A673 (cell line): ENCODE results near the gene CDC6. TPM values are rescaled to one million over a fixed set of nuclear protein-coding genes. Genes with fewer than 3 reads are reported as not detected.

Experiments used
- BruUV-seq: library from RNA; stranded (reverse); fragments of 400-500 nt; replicated peaks from 2 replicates; lab custom pipeline; 2021; lab: Mats Ljungman, UMichigan
- CTCF ChIA-PET: fragments of 300-600 bp; sonication (Branson Sonifier 250); formaldehyde crosslinking; loops from one replicate; lab custom pipeline; 2022; ENCODE audit warnings: antibody characterized with exemption; lab: Charles Lee
- POLR2A ChIA-PET: fragments of 300-600 bp; sonication (Branson Sonifier 250); formaldehyde crosslinking; loops from one replicate; lab custom pipeline; 2022; ENCODE audit warnings: antibody characterized with exemption; ENCODE audit not compliant: low non-redundant PET; lab: Charles Lee
- DNase-seq: peaks from one replicate; pipeline ENCODE4 v3.0.0-alpha.2; 2015; ENCODE audit warnings: low spot score
- H3K27ac ChIP-seq: fragments of 200-600 bp; sonication (generic); 2 replicates; pipeline ENCODE4 v1.5.1; 2016; ENCODE audit warnings: mixed run types, low read depth, mild to moderate bottlenecking, mixed read lengths, antibody characterized with exemption, low read length; ENCODE audit not compliant: poor library complexity, severe bottlenecking
- H3K27me3 ChIP-seq: fragments of 200-600 bp; sonication (generic); replicated peaks from 2 replicates; pipeline ENCODE4 v1.6.1; 2017; ENCODE audit warnings: mixed run types, low read depth, mild to moderate bottlenecking, mixed read lengths, antibody characterized with exemption, low read length; ENCODE audit not compliant: insufficient read depth, poor library complexity
- H3K36me3 ChIP-seq: fragments of 200-600 bp; sonication (generic); 2 replicates; pipeline ENCODE4 v1.6.1; 2016; ENCODE audit warnings: mixed run types, mild to moderate bottlenecking, mixed read lengths, antibody characterized with exemption, low read length; ENCODE audit not compliant: insufficient read depth, poor library complexity, severe bottlenecking
- H3K4me1 ChIP-seq: fragments of 200-600 bp; sonication (generic); 2 replicates; pipeline ENCODE4 v1.6.1; 2017; ENCODE audit warnings: mixed run types, mild to moderate bottlenecking, mixed read lengths, antibody characterized with exemption, low read length; ENCODE audit not compliant: insufficient read depth, poor library complexity, severe bottlenecking
- H3K4me3 ChIP-seq: fragments of 200-600 bp; sonication (generic); 2 replicates; pipeline ENCODE4 v1.5.1; 2016; ENCODE audit warnings: low read depth, mixed run types, mild to moderate bottlenecking, mixed read lengths, low read length; ENCODE audit not compliant: poor library complexity, severe bottlenecking
- H3K9me3 ChIP-seq: fragments of 200-600 bp; sonication (generic); 2 replicates; pipeline ENCODE4 v1.6.1; 2016; ENCODE audit warnings: mixed run types, low read depth, mild to moderate bottlenecking, mixed read lengths, antibody characterized with exemption, low read length; ENCODE audit not compliant: poor library complexity, severe bottlenecking
- EZH2 ChIP-seq: fragments of 200-600 bp; sonication (generic); IDR thresholded peaks from 2 replicates; pipeline ENCODE4 v1.6.1; 2017; ENCODE audit warnings: borderline replicate concordance, low read depth, mild to moderate bottlenecking, mixed read lengths, antibody characterized with exemption, low read length; ENCODE audit not compliant: poor library complexity, severe bottlenecking
- intact Hi-C: fragments of 100-400 bp; cut with micrococcal nuclease; formaldehyde crosslinking; loops from one replicate; pipeline ENCODE4 v1.10.0; 2022; ENCODE audit not compliant: unreplicated experiment
- total RNA-seq: library from RNA; stranded (reverse); gene quantifications from 2 replicates; pipeline ENCODE4 v1.2.3, GENCODE V29; 2021
- TF ChIP-seq, protein P1 (sequence below): fragments of 300-800, 200-600 bp; sonication (generic); conservative IDR thresholded peaks from 2 replicates; pipeline ENCODE4 v1.5.1; 2017; ENCODE audit warnings: low read depth, mild to moderate bottlenecking, antibody characterized with exemption, low read length, moderate library complexity, mixed read lengths

CDC6 gene
- total RNA-seq, 1 experiment from 2014 or later = 85.7 TPM

- BruUV-seq = no TSS peak
- TF ChIP-seq EZH2 = no peak
- TF ChIP-seq, protein P1, sequence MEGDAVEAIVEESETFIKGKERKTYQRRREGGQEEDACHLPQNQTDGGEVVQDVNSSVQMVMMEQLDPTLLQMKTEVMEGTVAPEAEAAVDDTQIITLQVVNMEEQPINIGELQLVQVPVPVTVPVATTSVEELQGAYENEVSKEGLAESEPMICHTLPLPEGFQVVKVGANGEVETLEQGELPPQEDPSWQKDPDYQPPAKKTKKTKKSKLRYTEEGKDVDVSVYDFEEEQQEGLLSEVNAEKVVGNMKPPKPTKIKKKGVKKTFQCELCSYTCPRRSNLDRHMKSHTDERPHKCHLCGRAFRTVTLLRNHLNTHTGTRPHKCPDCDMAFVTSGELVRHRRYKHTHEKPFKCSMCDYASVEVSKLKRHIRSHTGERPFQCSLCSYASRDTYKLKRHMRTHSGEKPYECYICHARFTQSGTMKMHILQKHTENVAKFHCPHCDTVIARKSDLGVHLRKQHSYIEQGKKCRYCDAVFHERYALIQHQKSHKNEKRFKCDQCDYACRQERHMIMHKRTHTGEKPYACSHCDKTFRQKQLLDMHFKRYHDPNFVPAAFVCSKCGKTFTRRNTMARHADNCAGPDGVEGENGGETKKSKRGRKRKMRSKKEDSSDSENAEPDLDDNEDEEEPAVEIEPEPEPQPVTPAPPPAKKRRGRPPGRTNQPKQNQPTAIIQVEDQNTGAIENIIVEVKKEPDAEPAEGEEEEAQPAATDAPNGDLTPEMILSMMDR = no peak
- ChIA-PET CTCF (no interaction called here), POLR2A (no interaction called here)
- no peak for DNase-seq
- peaks cover 3% of the 10 kb centered on the region for H3K4me1 ChIP-seq
- no peaks in the 10 kb centered on the region for H3K27me3 ChIP-seq
- intact Hi-C loops = no loop called here
- H3K4me3 ChIP-seq = no peak overlapping the region
- H3K27ac ChIP-seq = no peak overlapping the region
- no peaks in the 10 kb centered on the region for H3K36me3 ChIP-seq
- no peaks in the 10 kb centered on the region for H3K9me3 ChIP-seq
Observed at GRCh38 chr17:40253565-40253964, 34.1 kb upstream of the CDC6 start.

DNA sequence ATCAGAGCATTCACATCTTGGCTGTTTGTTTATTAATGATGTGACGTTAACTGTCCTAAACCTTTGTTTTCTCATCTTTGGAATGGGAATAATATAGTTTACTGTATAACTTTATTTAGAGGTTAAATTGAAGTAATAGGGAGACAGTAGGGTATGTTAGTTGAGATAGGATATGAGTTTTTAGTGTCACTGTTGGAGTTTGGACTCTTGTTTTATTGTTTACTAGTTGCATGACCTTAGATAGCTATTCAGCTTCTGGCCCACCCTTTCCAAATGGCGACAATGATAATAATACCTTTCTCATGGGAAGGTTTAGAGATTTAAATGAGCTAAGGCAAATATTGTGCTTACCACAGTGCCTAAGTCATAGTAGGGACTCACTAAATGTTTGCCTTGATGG is 28.2 kb upstream of the CDC6 start:
- POLR2A ChIA-PET = no interaction called here
- BruUV-seq = no TSS peak

DNA sequence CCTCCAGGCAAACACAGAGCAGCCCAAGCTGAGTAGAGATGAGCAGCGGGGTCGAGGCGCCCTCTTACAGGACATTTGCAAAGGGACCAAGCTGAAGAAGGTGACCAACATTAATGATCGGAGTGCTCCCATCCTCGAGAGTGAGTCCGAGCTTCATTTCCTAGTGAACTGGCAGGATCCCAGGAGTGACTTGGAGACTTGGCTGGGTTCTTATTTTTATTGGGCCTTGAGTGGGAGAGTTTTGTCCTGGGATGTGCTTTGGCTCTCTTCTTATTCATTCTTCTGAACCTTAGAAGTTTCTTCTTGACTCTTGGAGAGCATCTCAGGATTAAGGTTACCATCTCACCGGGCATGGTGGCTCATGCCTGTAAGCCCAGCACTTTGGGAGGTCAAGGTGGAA is 27.2 kb upstream of the CDC6 start:
- Histone ChIP-seq H3K9me3 (no peaks in the 10 kb centered on the region), H3K27me3 (no peaks in the 10 kb centered on the region), H3K27ac (no peak overlapping the region), H3K4me3 (no peak overlapping the region), H3K36me3 (peaks cover 12% of the 10 kb centered on the region), H3K4me1 (no peaks in the 10 kb centered on the region)
- intact Hi-C loops = no loop called here
- DNase-seq = no peak
- ChIA-PET CTCF (interaction anchor here (0.7 kb wide), 1 partner anchor 168 kb away, joined by 18 read pairs; no protein-coding TSS in a partner anchor), POLR2A (no interaction called here)
- TF ChIP-seq EZH2 = no peak
- TF ChIP-seq, protein P1 = no peak
- BruUV-seq = no TSS peak

More for the DNA sequence above, 28.2 kb upstream of the CDC6 start:
- intact Hi-C loops = no loop called here
- Histone ChIP-seq H3K27ac (no peak overlapping the region), H3K4me1 (no peaks in the 10 kb centered on the region), H3K36me3 (peaks cover 8% of the 10 kb centered on the region), H3K9me3 (no peaks in the 10 kb centered on the region), H3K27me3 (no peaks in the 10 kb centered on the region), H3K4me3 (no peak overlapping the region)
- CTCF ChIA-PET = no interaction called here
- DNase-seq = no peak
- TF ChIP-seq EZH2 = no peak
- TF ChIP-seq, protein P1 = no peak
